Left kidney (tissue), 2 donors: ENCODE data around the gene ERVFRD-1. TPM values are rescaled to one million over a fixed set of nuclear protein-coding genes. Genes with fewer than 3 reads are reported as not detected.
"Not testable (repeated sequence)": the region's sequence is repeated elsewhere in the genome, so short reads cannot be mapped to it uniquely, and the experiment has no call there.

ENCODE experiments used
- DNase-seq: peaks from one replicate; pipeline ENCODE4 v3.0.0-alpha.2; 2013
- polyA plus RNA-seq: library from polyadenylated mRNA; unstranded; fragments of 120-200 nt; gene quantifications from one replicate; pipeline ENCODE4 v1.2.1, GENCODE V29; 2013; ENCODE audit not compliant: insufficient read length

ERVFRD-1 gene
- polyA plus RNA-seq, 1 donor = 0.13 TPM

DNA sequence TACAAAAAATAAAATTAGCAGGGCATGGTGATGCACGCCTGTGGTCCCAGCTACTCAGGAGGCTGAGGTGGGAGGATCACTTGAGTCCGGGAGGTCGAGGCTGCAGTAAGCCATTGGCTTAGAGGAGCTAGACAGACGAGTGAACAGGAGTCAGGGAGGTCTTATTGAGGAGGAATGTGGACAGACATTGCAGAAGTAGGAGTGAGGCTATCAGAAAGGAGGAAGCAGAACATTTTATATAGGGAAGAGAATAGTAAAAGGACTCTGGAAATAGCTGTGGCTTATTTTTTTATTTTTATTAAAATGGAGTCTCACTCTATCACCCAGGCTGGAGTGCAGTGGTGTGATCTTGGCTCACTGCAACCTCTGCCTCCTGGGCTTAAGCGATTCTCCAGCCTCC lies 20.4 kb downstream of the ERVFRD-1 start:
- DNase-seq = not testable (repeated sequence)

DNA sequence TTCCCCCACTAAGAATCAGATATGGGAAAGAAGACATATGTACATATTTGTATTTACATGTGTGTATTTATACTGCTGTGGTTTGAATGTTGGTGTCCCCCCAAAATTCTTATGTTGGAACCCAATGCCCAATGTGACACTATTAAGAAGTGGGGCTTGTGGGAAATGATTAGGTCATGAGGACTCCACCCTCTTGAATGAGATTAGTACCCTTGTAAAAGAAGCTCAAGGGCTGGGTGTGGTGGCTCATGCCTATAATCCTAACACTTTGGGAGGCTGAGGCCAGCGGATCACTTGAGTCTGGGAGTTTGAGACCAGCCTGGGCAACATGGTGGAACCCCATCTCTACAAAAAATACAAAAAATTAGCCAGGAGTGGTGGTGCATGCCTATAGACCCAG lies 21.8 kb downstream of the ERVFRD-1 start:
- DNase-seq = no peak

DNA sequence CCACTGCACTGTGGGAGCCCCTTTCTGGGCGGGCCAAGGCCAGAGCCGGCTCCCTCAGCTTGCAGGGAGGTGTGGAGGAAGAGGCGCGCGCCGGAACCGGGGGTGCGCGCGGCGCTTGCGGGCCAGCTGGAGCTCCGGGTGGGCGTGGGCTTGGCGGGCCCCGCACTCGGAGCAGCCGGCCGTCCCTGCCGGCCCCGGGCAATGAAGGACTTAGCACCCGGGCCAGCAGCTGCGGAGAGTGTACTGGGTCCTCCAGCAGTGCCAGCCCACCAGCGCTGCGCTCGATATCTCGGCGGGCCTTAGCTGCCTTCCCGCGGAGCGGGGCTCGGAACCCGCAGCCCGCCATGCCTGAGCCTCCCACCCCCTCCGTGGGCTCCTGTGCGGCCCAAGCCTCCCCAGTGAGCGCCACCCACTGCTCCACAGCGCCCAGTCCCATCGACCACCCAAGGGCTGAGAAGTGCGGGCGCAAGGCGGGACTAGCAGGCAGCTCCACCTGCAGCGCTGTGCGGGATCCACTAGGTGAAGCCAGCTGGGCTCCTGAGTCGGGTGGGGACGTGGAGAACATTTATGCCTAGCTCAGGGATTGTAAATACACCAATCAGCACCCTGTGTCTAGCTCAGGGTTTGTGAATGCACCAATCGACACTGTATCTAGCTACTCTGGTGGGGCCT lies 24.2 kb downstream of the ERVFRD-1 start:
- DNase-seq = not testable (repeated sequence)

DNA sequence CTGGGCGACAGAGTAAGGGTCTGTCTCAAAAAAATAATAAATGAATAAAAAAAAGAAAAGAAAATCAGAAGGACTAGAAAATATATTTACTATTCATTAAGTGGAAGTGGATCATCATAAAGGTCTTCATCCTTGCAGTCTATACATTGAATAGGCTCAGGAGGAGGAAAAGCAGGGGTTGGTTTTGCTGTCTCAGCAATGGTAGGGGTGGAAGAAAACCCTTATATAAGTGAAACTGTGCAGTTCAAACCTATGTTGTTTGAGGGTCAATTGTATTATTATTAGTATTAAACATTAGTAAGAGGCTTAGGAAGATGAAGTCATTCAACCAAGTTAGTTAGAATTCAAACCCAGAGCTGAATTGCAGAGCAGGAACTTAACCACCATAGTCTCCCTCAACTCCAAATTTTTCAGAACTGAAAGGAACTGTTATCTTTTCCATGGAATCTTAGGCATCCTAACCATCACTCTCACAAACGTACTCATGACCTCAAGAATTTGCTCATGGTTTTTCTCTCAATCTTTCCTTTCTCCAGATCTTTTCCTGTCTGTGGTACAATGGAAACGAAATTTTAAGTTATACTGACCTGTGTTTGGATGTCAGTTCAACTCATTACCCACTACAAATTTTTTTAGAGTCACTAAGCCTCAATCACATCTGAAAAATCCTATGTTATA lies 25.6 kb downstream of the ERVFRD-1 start:
- no peak for DNase-seq

DNA sequence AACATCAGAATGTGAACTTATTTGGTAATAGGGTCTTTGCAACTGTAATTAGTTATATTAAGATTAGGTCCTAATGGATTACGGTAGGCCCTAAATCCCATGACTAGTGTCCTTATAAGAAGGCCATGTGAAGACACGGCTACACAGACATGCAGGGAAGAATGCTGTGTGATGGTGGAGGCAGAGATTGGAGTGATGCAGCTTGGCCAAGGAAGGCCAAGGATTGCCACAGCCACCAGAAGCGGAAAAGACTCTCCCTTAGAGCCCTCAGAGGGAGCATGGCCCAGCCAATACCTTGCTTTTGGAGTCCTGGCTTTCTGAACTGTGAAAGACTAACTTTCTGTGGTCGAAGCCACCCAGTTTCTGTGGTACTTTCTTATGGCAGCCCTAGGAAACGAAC lies 27.6 kb downstream of the ERVFRD-1 start:
- DNase-seq = no peak

DNA sequence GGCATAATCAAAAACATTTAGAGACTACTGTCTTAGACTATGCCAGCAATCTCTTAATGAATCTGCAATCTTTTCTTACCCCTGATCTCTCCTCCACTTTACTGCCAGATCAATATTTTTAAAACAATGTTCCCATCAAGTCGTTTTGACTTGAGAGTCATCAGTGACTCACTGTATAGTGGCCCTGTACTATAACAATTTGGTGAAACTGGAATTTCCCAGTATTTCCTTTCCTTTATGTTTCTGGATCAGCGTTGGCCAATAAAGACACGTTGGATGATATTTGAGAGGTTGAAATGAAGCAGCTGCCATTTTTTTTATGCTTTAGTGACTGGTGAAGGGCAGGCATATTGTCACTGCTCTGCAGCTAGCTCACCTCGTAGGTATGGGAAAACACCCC lies 28.0 kb downstream of the ERVFRD-1 start:
- DNase-seq = no peak

DNA sequence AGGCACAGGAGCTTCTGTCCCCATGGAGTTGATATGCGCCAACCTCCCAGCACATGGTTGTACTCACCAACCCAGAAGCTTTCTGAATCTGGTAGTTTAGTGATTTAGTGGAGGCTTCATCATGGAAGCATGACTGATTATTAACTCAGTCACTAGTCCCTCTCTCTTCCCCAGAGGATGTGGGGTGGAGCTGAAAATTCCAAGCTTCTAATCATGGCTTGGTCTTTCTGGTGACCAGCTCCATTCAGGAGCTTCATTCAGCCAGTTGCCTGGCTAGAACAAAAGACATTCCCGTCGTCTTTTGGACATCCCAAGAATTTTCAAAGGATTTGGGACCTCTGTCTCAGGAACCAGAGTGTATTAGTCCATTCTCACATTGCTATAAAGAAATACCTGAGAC lies 31.2 kb downstream of the ERVFRD-1 start:
- DNase-seq = no peak

DNA sequence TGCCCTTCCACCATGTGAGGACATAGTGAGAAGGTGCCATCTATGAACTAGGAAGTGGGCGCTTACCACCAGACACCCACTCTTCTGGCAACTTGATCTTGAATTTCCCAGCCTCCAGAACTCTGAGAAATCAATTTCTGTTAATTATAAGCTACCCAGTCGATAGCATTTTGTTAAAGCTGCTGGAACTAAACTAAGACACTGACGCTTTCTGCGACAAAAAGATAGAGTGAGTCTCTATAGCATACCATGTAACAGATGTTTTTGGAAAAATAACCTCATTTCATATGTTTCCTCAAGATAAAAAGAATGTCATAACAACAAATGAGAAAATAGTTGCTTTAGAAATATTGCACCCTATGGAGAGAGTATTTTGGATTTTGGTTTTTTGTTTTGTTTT lies 33.3 kb downstream of the ERVFRD-1 start:
- DNase-seq = no peak

DNA sequence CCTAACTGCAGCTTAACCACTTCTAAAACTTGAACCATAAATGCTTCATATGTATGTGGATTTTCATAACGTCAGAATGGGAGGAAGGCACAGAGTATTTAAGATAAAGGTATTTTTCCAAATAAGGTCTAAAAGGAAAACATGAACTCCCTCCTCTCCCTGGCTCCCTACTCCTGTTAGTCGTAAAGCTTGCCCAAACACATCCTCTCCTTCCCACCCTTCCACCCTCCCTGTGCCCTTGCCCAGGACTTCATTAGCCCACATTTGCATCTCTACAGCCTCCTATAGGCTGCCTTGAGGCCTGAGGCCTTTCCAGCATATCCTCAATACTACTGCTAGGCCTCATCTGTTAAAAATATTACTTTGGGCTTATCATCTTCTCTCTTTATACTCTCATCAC lies 35.0 kb downstream of the ERVFRD-1 start:
- no peak for DNase-seq

DNA sequence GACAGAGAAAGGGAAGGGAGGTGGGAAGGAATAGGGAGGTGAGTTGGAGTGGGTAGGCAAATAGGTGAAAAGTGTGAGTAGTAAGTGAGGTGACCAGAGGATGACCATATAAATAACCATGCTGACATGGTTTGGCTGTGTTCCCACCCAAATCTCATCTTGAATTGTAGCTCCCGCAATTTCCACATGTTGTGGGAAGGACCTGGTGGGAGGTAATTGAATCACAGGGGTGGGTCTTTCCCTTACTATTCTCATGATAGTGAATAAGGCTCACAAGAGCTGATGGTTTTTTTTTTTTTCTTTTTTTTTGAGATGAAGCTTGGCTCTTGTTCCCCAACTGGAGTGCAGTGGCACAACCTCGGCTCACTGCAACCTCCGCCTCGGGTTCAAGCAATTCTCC lies 39.4 kb downstream of the ERVFRD-1 start:
- no peak for DNase-seq

DNA sequence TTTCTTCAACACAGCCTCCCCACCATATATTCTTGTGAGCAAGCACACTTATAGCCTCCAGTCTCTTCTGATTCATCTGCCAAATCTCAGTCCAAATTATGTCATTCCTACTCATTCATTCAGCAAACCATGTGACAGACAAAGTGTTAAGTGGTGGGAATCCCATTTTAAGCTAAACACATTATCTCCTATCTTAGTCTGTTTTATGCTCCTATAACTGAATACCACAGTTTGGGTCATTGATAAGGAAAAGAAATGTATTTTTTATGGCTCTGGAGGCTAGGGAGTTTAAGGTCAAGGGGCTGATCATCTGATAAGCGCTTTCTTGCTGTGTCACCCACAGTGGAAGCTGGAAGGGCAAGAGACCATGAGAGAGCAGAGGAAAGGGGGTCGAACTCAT lies 41.8 kb downstream of the ERVFRD-1 start:
- DNase-seq = no peak

DNA sequence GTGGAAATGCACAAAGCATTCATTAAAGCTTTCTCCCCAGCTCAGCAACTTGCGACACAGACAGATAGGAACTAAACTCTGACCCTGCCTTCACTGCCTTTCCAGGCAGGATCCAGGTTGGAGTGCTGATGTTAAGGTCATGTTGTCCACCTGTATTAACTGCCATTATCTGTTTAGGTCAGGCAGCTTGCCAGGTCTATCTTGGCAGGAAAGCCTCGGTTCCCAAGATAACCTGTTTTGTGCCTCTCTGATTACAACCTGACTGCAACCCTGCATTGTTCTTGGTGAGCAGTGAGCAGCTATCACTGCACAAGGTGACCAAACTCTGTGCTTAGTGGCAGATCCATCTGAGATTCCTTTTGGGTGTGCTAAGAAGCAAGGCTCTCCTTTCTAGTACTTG lies 44.2 kb downstream of the ERVFRD-1 start:
- no peak for DNase-seq

DNA sequence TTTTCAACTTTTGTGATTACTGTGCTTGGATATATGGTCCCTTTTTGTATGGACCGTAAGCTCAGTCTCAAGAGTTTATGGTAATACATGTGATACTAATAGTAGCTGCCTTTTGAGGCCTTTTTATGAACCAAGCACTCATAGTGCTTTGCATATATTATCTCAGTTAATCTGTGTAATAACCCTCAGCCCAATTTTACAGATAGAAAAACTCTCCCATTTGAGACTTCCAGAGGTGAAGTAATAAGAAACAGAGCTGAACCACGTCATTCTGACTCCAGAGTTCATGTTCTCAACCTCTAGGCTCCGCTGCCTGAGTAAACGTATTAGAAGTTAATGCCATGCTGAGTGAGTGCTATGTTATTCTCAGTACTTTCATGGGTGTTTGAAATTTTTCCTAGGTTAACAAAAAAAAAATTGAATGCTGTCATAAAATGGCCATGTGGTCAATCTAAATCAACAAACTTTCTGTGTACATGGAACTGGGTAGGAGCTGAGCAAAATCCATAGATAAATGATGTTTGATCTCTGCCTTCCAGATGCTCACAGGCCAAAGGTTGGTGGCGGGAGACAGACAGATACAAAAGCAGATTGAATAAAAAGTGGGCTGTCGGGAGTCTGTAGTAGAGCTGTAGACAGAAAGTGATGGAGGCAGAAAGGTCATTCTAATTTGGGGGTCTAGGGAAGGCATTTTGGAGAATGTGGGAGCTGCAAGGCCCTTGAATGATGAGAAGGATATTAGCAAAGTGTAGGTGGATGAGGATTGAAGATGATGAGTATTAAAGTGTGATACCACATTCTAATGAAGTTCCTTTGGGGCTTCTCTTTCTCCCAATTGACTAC lies 44.8 kb downstream of the ERVFRD-1 start:
- DNase-seq = no peak

DNA sequence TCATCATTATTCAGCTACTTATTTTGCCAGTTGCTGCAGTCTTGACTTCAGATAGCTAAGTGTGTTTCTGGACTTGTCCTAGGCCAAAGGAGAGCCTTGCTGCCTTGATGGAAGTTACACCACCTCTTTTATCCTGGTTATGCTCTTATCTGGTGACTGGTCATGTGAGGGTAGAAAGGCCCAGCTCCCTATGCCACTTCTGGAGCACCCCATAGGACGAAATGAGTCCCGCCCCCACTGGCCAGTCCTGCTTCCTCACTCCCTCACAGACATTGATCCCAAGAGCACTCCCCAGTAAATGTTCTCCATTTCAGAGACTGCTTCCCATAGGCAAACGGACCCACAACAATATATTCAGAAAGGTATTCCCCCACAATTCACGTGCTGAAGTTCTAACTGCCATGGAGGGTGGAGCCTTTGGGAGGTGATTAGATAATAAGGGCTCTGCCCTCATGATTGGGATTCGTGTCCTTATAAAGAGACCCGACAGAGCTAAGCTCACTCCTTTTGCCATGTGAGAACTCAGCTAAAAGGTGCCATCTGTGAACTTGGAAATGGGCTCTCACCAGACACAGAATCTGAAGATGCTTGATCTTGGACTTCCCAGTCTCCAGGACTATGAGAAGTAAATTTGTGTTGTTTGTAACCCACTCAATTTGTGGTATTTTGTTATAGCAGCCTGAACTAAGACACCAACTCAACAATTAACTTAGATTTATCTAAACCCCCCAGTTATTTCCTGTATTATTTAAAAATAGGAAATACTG lies 45.9 kb downstream of the ERVFRD-1 start:
- no peak for DNase-seq

DNA sequence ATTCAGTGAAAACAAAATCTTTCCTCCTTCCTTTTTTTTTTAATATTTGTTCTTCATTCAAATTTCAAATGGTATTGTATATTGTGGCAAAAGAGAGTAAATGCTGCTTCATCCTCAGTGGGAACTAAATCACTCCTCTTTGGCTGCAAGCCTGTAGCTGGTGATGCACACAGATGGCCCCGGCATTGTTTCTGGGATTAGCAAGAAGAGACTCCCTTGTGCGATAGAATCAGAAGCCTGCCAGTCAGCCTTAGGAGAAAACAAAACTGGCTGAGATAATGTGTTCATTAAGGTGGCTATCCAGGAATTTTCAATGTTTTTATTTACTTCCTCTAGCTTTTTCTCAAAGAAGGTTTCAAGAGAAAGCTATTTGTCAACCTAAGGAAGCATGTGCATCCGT lies 46.7 kb downstream of the ERVFRD-1 start:
- no peak for DNase-seq

DNA sequence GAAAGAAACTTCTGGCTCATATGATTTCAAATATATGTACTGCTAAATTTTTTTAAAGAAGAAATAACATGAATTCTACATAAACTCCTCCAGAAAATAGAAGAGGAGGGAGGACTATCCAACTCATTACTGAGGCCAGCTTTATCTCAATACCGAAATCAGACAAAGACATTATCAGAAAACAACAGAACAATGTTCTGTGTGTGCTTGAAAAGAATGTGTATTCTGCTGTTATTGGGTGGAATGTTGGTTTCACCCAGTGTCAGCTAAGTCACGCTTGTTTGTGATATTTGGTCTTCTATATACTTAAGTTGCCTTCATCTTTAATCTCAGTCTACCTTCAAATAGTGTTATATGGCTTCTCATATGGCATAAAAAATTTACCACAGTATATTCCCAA lies 48.8 kb downstream of the ERVFRD-1 start:
- no peak for DNase-seq

DNA sequence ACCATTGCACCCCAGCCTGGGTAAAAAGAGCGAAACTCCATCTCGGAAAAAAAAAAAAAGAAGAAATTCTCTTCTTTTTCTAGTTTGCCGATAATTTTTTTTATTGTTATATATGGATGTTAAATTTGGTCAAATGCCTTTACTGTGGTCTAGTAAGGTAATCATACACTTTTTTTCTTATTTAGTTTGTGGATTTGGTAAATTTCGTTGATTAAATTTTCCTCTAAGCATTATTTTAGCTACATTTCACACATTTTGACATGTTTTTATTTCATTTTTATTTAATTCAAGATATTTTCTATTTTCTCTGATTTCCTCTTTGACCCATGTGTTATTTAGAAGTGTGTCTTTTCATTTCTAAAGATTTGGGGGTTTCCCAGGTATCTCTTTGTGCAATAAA lies 49.4 kb downstream of the ERVFRD-1 start:
- DNase-seq = no peak

DNA sequence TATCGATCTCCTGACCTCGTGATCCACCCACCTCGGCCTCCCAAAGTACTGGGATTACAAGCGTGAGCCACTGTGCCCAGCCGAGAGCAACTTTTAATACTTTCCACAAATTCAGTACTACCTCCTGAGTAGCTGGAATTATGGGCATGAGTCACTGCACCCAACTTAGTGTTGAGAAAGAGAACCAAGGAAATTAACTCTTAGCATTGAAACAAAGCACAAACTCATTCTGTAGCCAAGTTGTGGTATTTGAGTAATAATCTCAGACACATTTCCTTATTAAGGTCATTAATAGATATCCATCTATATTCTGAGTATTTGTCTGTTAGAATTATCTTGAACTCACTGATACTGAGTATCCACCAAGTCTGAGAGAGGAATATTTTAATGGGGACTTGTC lies 53.1 kb downstream of the ERVFRD-1 start:
- DNase-seq = no peak

DNA sequence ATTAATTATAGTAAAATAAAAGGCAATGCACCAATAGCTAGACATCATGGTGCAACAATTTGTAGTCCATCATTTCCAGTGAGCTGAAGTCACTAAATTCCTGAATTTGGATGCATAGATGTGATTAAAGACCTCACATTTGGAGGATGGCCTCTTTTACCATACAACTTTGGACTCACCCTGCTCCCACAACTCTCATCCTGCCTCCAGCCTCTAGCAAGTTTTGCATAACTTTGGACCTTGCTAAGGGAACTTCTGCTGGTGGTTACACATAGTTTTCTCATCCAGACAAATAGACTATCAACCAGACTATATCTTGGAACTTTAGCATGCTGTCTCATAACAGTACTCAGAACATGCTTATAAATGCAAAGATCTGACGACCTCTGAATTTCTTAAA lies 54.7 kb downstream of the ERVFRD-1 start:
- DNase-seq = no peak

DNA sequence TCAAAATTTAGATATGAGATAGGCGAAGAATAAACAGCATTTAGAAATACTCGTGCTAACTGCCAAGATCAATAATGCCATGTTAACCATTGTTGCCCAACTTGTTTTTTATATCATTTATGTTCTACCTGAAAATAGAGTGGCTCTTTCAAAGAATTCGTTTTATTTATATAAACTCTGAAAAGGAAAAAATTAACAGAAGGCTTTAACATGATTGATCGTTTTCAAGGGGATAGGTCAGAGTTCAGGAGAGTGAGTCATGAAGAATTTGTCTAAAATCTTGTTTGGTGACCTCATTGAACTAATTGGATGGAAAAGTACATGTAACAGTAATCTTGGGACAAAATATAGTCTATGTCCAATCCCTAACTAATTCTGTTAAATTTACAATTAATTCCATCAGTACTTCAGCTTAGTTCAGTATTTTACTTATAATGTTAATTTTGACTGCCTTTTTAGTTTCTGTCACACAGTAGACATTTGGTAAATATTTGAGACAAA lies 56.3 kb downstream of the ERVFRD-1 start:
- no peak for DNase-seq

DNA sequence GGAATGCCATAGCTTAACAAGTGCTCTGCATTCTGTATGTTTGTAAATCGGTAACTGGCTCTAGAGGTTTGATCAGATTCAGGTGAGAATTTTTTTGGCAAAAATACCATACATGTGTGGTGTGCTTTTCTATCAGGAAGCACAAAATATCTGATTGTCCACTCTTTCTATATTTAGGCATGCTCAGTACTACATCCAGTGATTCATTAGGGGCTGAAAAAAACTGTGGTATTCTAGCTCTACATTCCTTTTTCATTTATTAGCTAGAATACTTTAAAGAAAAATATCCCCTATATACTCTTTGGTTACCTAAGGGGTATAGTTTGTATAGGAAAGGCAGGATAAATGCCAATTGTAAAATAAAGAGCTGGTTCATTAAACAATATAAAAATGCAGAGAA lies 56.8 kb downstream of the ERVFRD-1 start:
- no peak for DNase-seq

DNA sequence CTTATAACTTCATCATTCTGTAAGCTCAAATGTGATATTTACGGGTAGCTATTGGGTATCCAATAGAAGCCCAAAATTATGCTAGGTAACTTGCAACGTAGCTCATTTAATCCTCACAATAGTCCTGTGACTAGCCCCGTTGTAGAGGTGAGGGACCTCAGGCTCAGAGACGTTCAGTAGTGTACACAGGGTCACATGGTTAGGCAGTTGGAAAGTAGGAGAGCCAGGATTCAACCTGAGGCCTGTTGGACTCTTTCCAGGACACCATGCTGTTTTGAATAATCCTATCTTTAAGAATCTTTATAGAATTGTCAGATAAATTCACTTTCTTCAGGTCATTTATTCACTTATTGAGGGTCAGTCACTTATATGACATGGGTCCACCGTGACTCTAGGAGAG lies 58.2 kb downstream of the ERVFRD-1 start:
- no peak for DNase-seq
